ENCODE results near the gene DCST1. TPM values are rescaled to one million over a fixed set of nuclear protein-coding genes. Genes with fewer than 3 reads are reported as not detected.

Gene DCST1
- total and polyA plus RNA-seq, 2 of the 8 experiments (the other 6 are each of a cell fraction or from before 2014, with no cell fraction given) = not detected

GRCh38 chr1:155043301-155043702, 9.7 kb downstream of the DCST1 start:
- H2BK120ac ChIP-seq (replicated peaks; ENCODE audit: low read depth, low read length) = no peak overlapping the region
- no peak overlapping the region for H3K9ac ChIP-seq (replicated peaks in 1 of 4; ENCODE audit: extremely low read depth in 1 of 4, low read depth in 3 of 4, low read length in 3 of 4)
- no peak overlapping the region for H2BK5ac ChIP-seq (ENCODE audit: low read depth, low read length)
- no peaks in the 10 kb centered on the region for H3K79me2 ChIP-seq (ENCODE audit: control insufficient read depth in 1 of 2, insufficient read depth in 2 of 2, low read length in 2 of 2)
- no peaks in the 10 kb centered on the region for H3K36me3 ChIP-seq (ENCODE audit: control insufficient read depth in 2 of 4, insufficient read depth in 4 of 4, low read length in 3 of 4)
- no peaks in the 10 kb centered on the region; the same call in 1 of the 2 replicates for H3K23me2 ChIP-seq (ENCODE audit: low read depth, low read length)
- 77% methylated on average over 12 of the region's 12 CpGs; no CpG with 5 or more reads in 1 of the 2 experiments for WGBS, 2 experiments (ENCODE audit: extremely low coverage in 1 of 2, insufficient coverage in 1 of 2, insufficient read length in 1 of 2, insufficient replicate concordance in 2 of 2, low coverage in 1 of 2, low lambda C conversion rate in 2 of 2, missing lambda C conversion rate in 1 of 2)
- no peak overlapping the region for H3K18ac ChIP-seq (ENCODE audit: extremely low read depth, low read length)
- CTCF ChIA-PET (ENCODE audit: partially characterized antibody) = interaction anchor here (0.5 to 32.4 kb wide), 13 partner anchors 12 to 1117 kb away, joined by 3 to 907 read pairs (median 4); partner anchors contain the start of genes ADAM15, DCST1, DCST2 and EFNA3
- 0 out of 2 replicates have a peak overlapping the region, but pooled peaks have one; percentile 16 for H2BK15ac ChIP-seq (ENCODE audit: low read length)
- TF ChIP-seq CHD2 (IDR thresholded peaks at IDR 0.05; ENCODE audit: low read length) (no peak), SAP30 (IDR thresholded peaks at IDR 0.05; ENCODE audit: insufficient read depth, insufficient replicate concordance, low read length) (no peak), CBX5 (IDR thresholded peaks at IDR 0.05; ENCODE audit: low read depth, low read length) (no peak), KDM5A (IDR thresholded peaks at IDR 0.05; ENCODE audit: low read length) (no peak), TAF7 (optimal IDR thresholded peaks at IDR 0.05; ENCODE audit: borderline replicate concordance, low read depth, low read length) (no peak), CBX8 (IDR thresholded peaks at IDR 0.05; ENCODE audit: borderline replicate concordance, low read depth, low read length) (no peak), POLR2A (IDR thresholded peaks at IDR 0.05; ENCODE audit: control extremely low read depth in 1 of 2, low read depth in 2 of 2, low read length in 2 of 2) (no peak), JUND (IDR thresholded peaks at IDR 0.05; ENCODE audit: low read length) (no peak)
- TF ChIP-seq, protein P1, sequence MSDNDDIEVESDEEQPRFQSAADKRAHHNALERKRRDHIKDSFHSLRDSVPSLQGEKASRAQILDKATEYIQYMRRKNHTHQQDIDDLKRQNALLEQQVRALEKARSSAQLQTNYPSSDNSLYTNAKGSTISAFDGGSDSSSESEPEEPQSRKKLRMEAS (IDR thresholded peaks at IDR 0.05) = 0 out of 2 replicates have a peak, but pooled peaks have one; percentile 36
- H3K9me3 ChIP-seq (ENCODE audit: insufficient read depth in 2 of 2, low read depth in 1 of 2, low read length in 1 of 2) = no peaks in the 10 kb centered on the region
- peaks cover 0 to 11% (median 3%) of the 10 kb centered on the region in 4 experiments; a peak in 4 of 7 replicates for H3K4me1 ChIP-seq (replicated peaks in 1 of 4; ENCODE audit: control insufficient read depth in 3 of 4, insufficient read depth in 4 of 4, low read length in 3 of 4)
- no peak for FAIRE-seq
- no peak overlapping the region for H3K27ac ChIP-seq (ENCODE audit: low read depth, low read length)
- DNase-seq (ENCODE audit: low read depth in 1 of 2, low spot score in 2 of 2) = no peak
- H2AK5ac ChIP-seq (ENCODE audit: low read depth, low read length) = no peak overlapping the region
- no peaks in the 10 kb centered on the region; the same call in 1 of the 2 replicates for H3K79me1 ChIP-seq (ENCODE audit: low read depth, low read length)
- H4K8ac ChIP-seq (ENCODE audit: extremely low read depth, insufficient read depth, low read length) = no peak overlapping the region
- no peak overlapping the region for H3K56ac ChIP-seq (replicated peaks; ENCODE audit: insufficient read length, low read depth, low read length)
- no peaks in the 10 kb centered on the region for H4K20me1 ChIP-seq (replicated peaks in 1 of 2; ENCODE audit: control insufficient read depth in 1 of 2, insufficient read depth in 2 of 2, low read length in 2 of 2)
- H2BK12ac ChIP-seq (ENCODE audit: low read depth, low read length) = no peak overlapping the region
- H3K23ac ChIP-seq (ENCODE audit: insufficient read length) = no peak overlapping the region
- no peak overlapping the region for H2AFZ ChIP-seq (ENCODE audit: low read length)
- no peak overlapping the region for H4K5ac ChIP-seq (ENCODE audit: insufficient read length, low read depth, low read length)
- H2BK20ac ChIP-seq (ENCODE audit: low read length) = no peak overlapping the region
- POLR2A ChIA-PET (ENCODE audit: partially characterized antibody) = interaction anchor here (0.8 to 3.1 kb wide), 9 partner anchors 13 to 150 kb away, joined by 3 to 11 read pairs (median 5); partner anchors contain the start of genes LENEP and PBXIP1
- H3K4ac ChIP-seq (replicated peaks; ENCODE audit: insufficient read length, low read depth, low read length) = no peak overlapping the region
- no peak overlapping the region for H3K4me3 ChIP-seq (ENCODE audit: extremely low read depth in 1 of 4, insufficient read depth in 2 of 4, low read depth in 3 of 4, low read length in 4 of 4)
- H3K27me3 ChIP-seq (replicated peaks in 1 of 4; ENCODE audit: control insufficient read depth in 3 of 4, extremely low read depth in 1 of 4, insufficient read depth in 3 of 4, low read length in 3 of 4) = no peaks in the 10 kb centered on the region; a peak in 2 of 7 replicates
- no peak overlapping the region for H3K14ac ChIP-seq (ENCODE audit: insufficient read length)
- H4K91ac ChIP-seq (replicated peaks; ENCODE audit: insufficient read length, low read length) = no peak overlapping the region
- H3K4me2 ChIP-seq (ENCODE audit: insufficient read depth in 1 of 2, low read depth in 2 of 2, low read length in 2 of 2) = no peak overlapping the region
